HCT116 (cell line): ENCODE data around the gene SAMSN1. TPM values are rescaled to one million over a fixed set of nuclear protein-coding genes. Genes with fewer than 3 reads are reported as not detected.

ENCODE experiments used
- ATAC-seq: fragments of 200-7000 bp; cut with Tn5 transposase; 2 replicates; pipeline ENCODE4 v1.9.1; 2020; ENCODE audit warnings: mild to moderate bottlenecking, moderate library complexity
- BruUV-seq: library from RNA; stranded (reverse); fragments of 400-500 nt; replicated peaks from 2 replicates; lab custom pipeline; 2021; lab: Mats Ljungman, UMichigan
- CTCF ChIA-PET: fragments of 300-600 bp; sonication (Branson Sonifier 250); formaldehyde crosslinking; loops from one replicate; lab custom pipeline; 2021; ENCODE audit warnings: antibody characterized with exemption; lab: Charles Lee
- POLR2A ChIA-PET: fragments of 300-600, 350-600 bp; sonication (Branson Sonifier 250); formaldehyde crosslinking; loops from one replicate; lab custom pipeline; 2021; ENCODE audit warnings: antibody characterized with exemption; lab: Charles Lee
- RAD21 ChIA-PET, 2 experiments: fragments of 300-600 bp; sonication (Branson Sonifier 250); formaldehyde crosslinking; loops; one replicate each; lab custom pipeline; 2023; ENCODE audit warnings: low total read pairs in 2 of 2; ENCODE audit not compliant: uncharacterized antibody in 2 of 2, unreplicated experiment in 2 of 2, low non-redundant PET in 1 of 2; lab: Charles Lee
- DNase-seq: peaks from one replicate; pipeline ENCODE4 v3.0.0-alpha.2; 2010; ENCODE audit warnings: low read depth, low spot score
- H2AFZ ChIP-seq: fragments of 200-600 bp; shearing (Covaris generic), sonication (generic); 2 replicates; pipeline ENCODE4 v1.6.1; 2017; ENCODE audit warnings: low read depth, mixed run types, mixed read lengths, antibody characterized with exemption, low read length; ENCODE audit not compliant: poor library complexity, severe bottlenecking
- H3K27ac ChIP-seq: 2 replicates; pipeline ENCODE4 v1.5.1; 2012; ENCODE audit warnings: low read depth, low read length
- H3K27me3 ChIP-seq: fragments of 200-600 bp; sonication (generic); 2 replicates; pipeline ENCODE4 v1.6.1; 2016; ENCODE audit warnings: mixed run types, low read length, mixed read lengths; ENCODE audit not compliant: insufficient read depth
- H3K36me3 ChIP-seq, 2 experiments: fragments of 200-500 bp in 1 of 2; fragments of 200-600 bp in 1 of 2; sonication (Bioruptor generic) in 1 of 2; sonication (generic) in 1 of 2; 2 replicates each; pipeline versions ENCODE4 v1.5.1 to v1.6.1; 2014 to 2016; ENCODE audit warnings: low read length in 2 of 2, inconsistent platforms in 1 of 2, mixed read lengths in 1 of 2, mixed run types in 1 of 2; ENCODE audit not compliant: insufficient read depth in 2 of 2, control insufficient read depth in 1 of 2
- H3K4me1 ChIP-seq, 2 experiments: fragments of 200-600 bp in 1 of 2; sonication (generic) in 1 of 2; 2 replicates each; pipeline versions ENCODE4 v1.5.1 to v1.6.1; 2012 to 2017; ENCODE audit warnings: low read length in 2 of 2, inconsistent platforms in 1 of 2, mild to moderate bottlenecking in 1 of 2, mixed read lengths in 1 of 2, mixed run types in 1 of 2, moderate library complexity in 1 of 2; ENCODE audit not compliant: insufficient read depth in 2 of 2, control insufficient read depth in 1 of 2
- H3K4me2 ChIP-seq: fragments of 200-600 bp; sonication (generic); 2 replicates; pipeline ENCODE4 v1.6.1; 2017; ENCODE audit warnings: mixed run types, low read length, mixed read lengths
- H3K4me3 ChIP-seq, 2 experiments: fragments of 200-600 bp in 1 of 2; sonication (generic) in 1 of 2; replicated peaks in 1 of 2; 2 replicates each; pipeline ENCODE4 v1.5.1; 2011 to 2016; ENCODE audit warnings: low read length in 2 of 2, control low read depth in 1 of 2, low read depth in 1 of 2, mild to moderate bottlenecking in 1 of 2, mixed read lengths in 1 of 2, mixed run types in 1 of 2
- H3K79me2 ChIP-seq: fragments of 200-600 bp; sonication (generic); 2 replicates; pipeline ENCODE4 v1.6.1; 2017; ENCODE audit warnings: mild to moderate bottlenecking, mixed run types, low read length, moderate library complexity, mixed read lengths; ENCODE audit not compliant: insufficient read depth
- H3K9ac ChIP-seq: fragments of 200-600 bp; sonication (generic); 2 replicates; pipeline ENCODE4 v1.6.1; 2016; ENCODE audit warnings: low read length, mixed read lengths
- H3K9me2 ChIP-seq: fragments of 200-600 bp; sonication (generic), shearing (Covaris generic); 2 replicates; pipeline ENCODE4 v1.6.1; 2017; ENCODE audit warnings: mixed run types, mild to moderate bottlenecking, moderate library complexity; ENCODE audit not compliant: insufficient read depth
- H3K9me3 ChIP-seq, 2 experiments: fragments of 200-500 bp in 1 of 2; fragments of 200-600 bp in 1 of 2; sonication (Bioruptor generic) in 1 of 2; sonication (generic) in 1 of 2; 2 replicates each; pipeline ENCODE4 v1.6.1; 2014 to 2017; ENCODE audit warnings: low read length in 2 of 2, mixed read lengths in 2 of 2, inconsistent platforms in 1 of 2, low read depth in 1 of 2, mild to moderate bottlenecking in 1 of 2, mixed run types in 1 of 2, moderate library complexity in 1 of 2; ENCODE audit not compliant: control insufficient read depth in 1 of 2, insufficient read depth in 1 of 2
- H4K20me1 ChIP-seq: fragments of 200-600 bp; sonication (generic), shearing (Covaris generic); 2 replicates; pipeline ENCODE4 v1.6.1; 2017; ENCODE audit warnings: mixed run types, mild to moderate bottlenecking, moderate library complexity; ENCODE audit not compliant: insufficient read depth
- ATF3 ChIP-seq: IDR thresholded peaks from 2 replicates; pipeline ENCODE4 v1.6.1; 2012
- CBX3 ChIP-seq: IDR thresholded peaks from 2 replicates; pipeline ENCODE4 v1.6.1; 2012; ENCODE audit warnings: low read depth
- CTCF ChIP-seq, 3 experiments: fragments of 200-600 bp in 1 of 3; sonication (generic) in 1 of 3; IDR thresholded peaks in 2 of 3; conservative IDR thresholded peaks in 1 of 3; 2 replicates each; pipeline ENCODE4 v1.5.1; 2012 to 2017; ENCODE audit warnings: low read depth in 2 of 3, low read length in 2 of 3, antibody characterized with exemption in 1 of 3, borderline replicate concordance in 1 of 3, control low read depth in 1 of 3, mild to moderate bottlenecking in 1 of 3, mixed read lengths in 1 of 3, mixed run types in 1 of 3, moderate library complexity in 1 of 3; ENCODE audit not compliant: insufficient read depth in 1 of 3
- EGR1 ChIP-seq: IDR thresholded peaks from 2 replicates; pipeline ENCODE4 v1.6.1; 2012; ENCODE audit warnings: low read depth
- ELF1 ChIP-seq: IDR thresholded peaks from 2 replicates; pipeline ENCODE4 v1.6.1; 2012; ENCODE audit warnings: low read depth, borderline replicate concordance
- EZH2 ChIP-seq: fragments of 200-600 bp; sonication (generic); IDR thresholded peaks from 2 replicates; pipeline ENCODE4 v1.6.1; 2017; ENCODE audit warnings: antibody characterized with exemption, mixed run types
- FOSL1 ChIP-seq: IDR thresholded peaks from 2 replicates; pipeline ENCODE4 v1.6.1; 2012; ENCODE audit warnings: low read depth
- MAX ChIP-seq: IDR thresholded peaks from 2 replicates; pipeline ENCODE4 v1.6.1; 2012
- POLR2A ChIP-seq: IDR thresholded peaks from 2 replicates; pipeline ENCODE4 v1.7.0; 2011; ENCODE audit warnings: borderline replicate concordance; ENCODE audit not compliant: insufficient read depth, insufficient read length; ENCODE audit errors: extremely low read depth
- POLR2AphosphoS5 ChIP-seq: IDR thresholded peaks from 2 replicates; pipeline ENCODE4 v1.6.1; 2011; ENCODE audit warnings: mild to moderate bottlenecking, low read depth, low read length, moderate library complexity
- SIN3A ChIP-seq: IDR thresholded peaks from 2 replicates; pipeline ENCODE4 v1.6.1; 2012; ENCODE audit warnings: low read depth
- SP1 ChIP-seq: IDR thresholded peaks from 2 replicates; pipeline ENCODE4 v1.6.1; 2012; ENCODE audit warnings: low read depth
- SRF ChIP-seq: IDR thresholded peaks from 2 replicates; pipeline ENCODE4 v1.6.1; 2012; ENCODE audit warnings: low read depth
- YY1 ChIP-seq: IDR thresholded peaks from 2 replicates; pipeline ENCODE4 v1.6.1; 2011; ENCODE audit warnings: low read length, low read depth, moderate library complexity, mild to moderate bottlenecking; ENCODE audit not compliant: insufficient replicate concordance; ENCODE audit errors: extremely low read depth
- ZBTB33 ChIP-seq: IDR thresholded peaks from 2 replicates; pipeline ENCODE4 v1.6.1; 2011; ENCODE audit warnings: mild to moderate bottlenecking, low read length, moderate library complexity; ENCODE audit not compliant: insufficient replicate concordance; ENCODE audit errors: extremely low read depth
- ZFX ChIP-seq: fragments of 450-650 bp; IDR thresholded peaks from 2 replicates; pipeline ENCODE4 v1.6.1; 2017
- intact Hi-C: fragments of 100-400 bp; cut with micrococcal nuclease; formaldehyde crosslinking; loops from 2 replicates; pipeline ENCODE4 v1.10.0; 2022
- total RNA-seq: library from RNA; stranded (reverse); gene quantifications from one replicate; pipeline ENCODE4 v1.2.1, GENCODE V29; 2021; ENCODE audit not compliant: unreplicated experiment

SAMSN1 gene
- total RNA-seq, 1 experiment from 2014 or later: 0.57 TPM

GRCh38 chr21:14593230-14593629 is 47.1 kb upstream of the SAMSN1 start:
- DNase-seq (no peak), ATAC-seq (no peak)
- no TSS peak for BruUV-seq
- H3K4me2 ChIP-seq: no peak overlapping the region
- intact Hi-C loops: no loop called here
- H3K9ac ChIP-seq: no peak overlapping the region
- ChIA-PET CTCF (no interaction called here), POLR2A (no interaction called here), RAD21 (no interaction called here)
- no peaks in the 10 kb centered on the region for H3K9me2 ChIP-seq
- TF ChIP-seq MAX (no peak), YY1 (no peak), SP1 (no peak), ZFX (no peak), SIN3A (no peak), ATF3 (no peak), CTCF (IDR thresholded peaks at IDR 0.05 in 2 of 3, conservative IDR thresholded peaks at IDR 0.05 in 1 of 3; ENCODE audit: borderline replicate concordance in 1 of 3, insufficient read depth in 1 of 3, low read depth in 2 of 3, low read length in 2 of 3) (no peak), EZH2 (no peak), POLR2A (no peak), POLR2AphosphoS5 (no peak), EGR1 (no peak), ZBTB33 (no peak), CBX3 (no peak), SRF (no peak), FOSL1 (no peak), ELF1 (no peak)
- H2AFZ ChIP-seq: no peak overlapping the region
- H3K4me3 ChIP-seq: no peak overlapping the region
- no peaks in the 10 kb centered on the region for H3K79me2 ChIP-seq
- H3K27me3 ChIP-seq: no peaks in the 10 kb centered on the region
- no peaks in the 10 kb centered on the region for H3K4me1 ChIP-seq
- no peaks in the 10 kb centered on the region for H3K36me3 ChIP-seq
- no peaks in the 10 kb centered on the region for H3K9me3 ChIP-seq
- no peak overlapping the region for H3K27ac ChIP-seq
- H4K20me1 ChIP-seq: no peaks in the 10 kb centered on the region
